GM12872 (cell line): ENCODE data around the gene SIAH1.

Experiments
- TF ChIP-seq, protein P1 (sequence below): IDR thresholded peaks from 3 replicates; pipeline ENCODE4 v1.5.1; 2011; ENCODE audit warnings: low read depth, mild to moderate bottlenecking, low read length, moderate library complexity; ENCODE audit not compliant: insufficient read depth

Gene SIAH1

DNA sequence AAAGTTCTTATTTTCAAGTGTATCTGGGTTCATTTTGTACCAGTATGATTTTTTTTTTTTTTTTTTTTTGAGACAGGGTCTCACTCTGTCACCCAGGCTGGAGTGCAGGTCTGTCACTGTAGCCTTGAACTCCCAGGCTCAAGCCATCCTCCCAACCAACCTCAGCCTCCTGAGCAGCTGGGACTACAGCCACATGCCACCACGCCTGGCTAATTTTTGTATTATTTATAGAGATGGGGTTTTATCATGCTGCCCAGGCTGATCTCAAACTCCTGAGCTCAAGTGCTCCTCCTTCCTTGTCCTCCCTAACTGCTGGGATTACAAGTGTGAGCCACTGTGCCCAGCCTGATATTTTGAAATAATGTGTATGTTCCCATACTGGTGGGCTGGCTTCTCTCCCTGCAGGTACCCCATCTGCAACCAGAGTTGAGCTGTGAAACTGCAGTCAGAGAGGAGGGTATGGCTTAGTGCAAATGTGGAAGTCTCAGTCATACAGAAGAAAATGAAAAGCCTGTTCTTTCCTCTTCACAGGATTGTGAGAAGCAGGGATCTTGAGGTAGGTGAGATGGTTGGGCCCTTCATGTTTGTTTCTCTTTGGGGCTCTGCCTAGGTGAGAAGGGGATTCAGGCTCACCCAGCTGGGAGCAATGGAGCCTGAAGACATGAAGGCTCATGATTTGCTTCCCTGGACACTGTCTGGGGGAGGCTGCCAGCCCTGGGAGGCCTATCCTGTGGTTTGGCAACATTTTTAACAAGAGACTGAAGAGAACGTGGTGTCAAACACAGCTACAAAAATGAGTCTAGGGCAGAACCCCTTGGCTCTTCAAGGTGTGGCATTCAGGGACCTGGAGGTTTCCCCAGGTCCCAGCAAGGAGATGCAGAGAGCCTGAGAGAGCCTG, 41.3 kb upstream of the SIAH1 start:
- TF ChIP-seq, protein P1, sequence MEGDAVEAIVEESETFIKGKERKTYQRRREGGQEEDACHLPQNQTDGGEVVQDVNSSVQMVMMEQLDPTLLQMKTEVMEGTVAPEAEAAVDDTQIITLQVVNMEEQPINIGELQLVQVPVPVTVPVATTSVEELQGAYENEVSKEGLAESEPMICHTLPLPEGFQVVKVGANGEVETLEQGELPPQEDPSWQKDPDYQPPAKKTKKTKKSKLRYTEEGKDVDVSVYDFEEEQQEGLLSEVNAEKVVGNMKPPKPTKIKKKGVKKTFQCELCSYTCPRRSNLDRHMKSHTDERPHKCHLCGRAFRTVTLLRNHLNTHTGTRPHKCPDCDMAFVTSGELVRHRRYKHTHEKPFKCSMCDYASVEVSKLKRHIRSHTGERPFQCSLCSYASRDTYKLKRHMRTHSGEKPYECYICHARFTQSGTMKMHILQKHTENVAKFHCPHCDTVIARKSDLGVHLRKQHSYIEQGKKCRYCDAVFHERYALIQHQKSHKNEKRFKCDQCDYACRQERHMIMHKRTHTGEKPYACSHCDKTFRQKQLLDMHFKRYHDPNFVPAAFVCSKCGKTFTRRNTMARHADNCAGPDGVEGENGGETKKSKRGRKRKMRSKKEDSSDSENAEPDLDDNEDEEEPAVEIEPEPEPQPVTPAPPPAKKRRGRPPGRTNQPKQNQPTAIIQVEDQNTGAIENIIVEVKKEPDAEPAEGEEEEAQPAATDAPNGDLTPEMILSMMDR = no peak

DNA sequence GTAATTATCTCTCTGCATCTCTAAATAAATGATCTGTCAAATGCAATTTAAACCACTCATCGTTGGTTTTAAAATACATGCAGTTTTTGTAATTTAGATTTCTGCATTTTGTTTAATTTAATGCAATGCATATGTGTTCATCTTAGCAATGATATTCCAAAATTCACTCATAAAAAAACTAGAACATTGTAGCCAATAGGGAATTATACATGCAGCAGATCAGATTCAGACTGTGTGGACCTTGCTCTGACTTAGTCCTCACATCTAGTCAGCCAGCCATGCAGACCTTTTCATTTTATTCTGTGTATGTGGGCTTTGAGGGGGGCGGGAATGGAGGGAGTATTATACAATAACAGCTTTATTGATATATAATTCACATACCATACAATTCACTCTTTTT, 37.3 kb upstream of the SIAH1 start:
- TF ChIP-seq, protein P1 = no peak

DNA sequence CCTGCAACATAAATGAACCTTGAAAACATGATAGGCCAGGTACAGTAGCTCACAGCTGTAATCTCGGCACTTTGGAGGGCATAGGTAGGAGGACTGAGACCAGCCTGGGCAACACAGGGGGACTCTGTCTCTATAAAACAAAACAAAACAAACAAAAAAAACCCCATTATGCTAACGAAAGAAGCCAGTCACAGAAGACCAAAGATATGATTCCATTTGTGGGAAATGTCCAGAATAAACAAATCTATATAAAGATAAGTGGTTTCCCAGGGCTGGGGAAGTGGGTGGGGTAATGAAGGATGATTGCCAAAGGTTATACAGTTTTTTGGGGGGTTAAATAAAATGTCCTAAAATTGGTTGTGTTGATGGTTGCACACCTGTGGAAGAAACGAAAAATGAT, 36.5 kb upstream of the SIAH1 start:
- TF ChIP-seq, protein P1 = no peak

DNA sequence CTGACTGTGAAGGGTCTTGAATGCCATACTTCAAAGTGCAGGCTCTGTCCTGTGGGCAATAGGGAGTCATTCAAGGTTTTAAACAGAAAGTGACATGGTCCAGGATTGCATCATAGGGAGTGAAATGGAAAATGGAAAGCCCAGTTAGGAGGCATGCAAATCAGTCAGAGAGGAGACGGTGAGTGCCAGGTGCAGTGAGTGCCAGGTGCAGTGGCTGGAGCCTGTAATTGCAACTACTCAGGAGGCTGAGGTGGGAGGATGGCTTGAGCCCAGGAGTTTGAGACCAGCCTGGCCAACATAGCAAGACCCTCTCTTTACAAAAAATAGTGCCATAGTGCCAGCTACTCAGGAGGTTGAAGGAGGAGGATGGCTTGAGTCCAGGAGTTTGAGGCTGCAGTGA, 35.2 kb upstream of the SIAH1 start:
- TF ChIP-seq, protein P1 = peak; percentile 30; the same call in 1 of the 3 replicates

DNA sequence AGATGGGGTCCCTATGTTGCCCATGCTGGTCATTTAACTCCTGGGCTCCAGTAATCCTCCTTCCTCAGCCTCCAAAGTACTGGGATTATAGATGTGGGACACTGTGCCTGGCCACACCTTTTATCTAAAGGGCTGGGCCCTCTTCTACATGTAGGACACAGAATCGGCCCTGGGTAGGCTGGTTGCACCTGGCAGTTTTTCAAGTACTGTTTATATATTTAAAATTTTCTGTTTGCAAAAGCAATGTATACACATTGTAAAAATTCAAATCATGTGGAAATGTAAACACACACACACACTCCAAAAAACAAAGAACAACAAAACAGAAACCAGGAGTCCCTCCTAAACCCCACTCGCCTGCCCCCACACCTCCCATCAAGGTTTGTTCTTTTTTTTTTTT, 28.1 kb upstream of the SIAH1 start:
- TF ChIP-seq, protein P1 = no peak

DNA sequence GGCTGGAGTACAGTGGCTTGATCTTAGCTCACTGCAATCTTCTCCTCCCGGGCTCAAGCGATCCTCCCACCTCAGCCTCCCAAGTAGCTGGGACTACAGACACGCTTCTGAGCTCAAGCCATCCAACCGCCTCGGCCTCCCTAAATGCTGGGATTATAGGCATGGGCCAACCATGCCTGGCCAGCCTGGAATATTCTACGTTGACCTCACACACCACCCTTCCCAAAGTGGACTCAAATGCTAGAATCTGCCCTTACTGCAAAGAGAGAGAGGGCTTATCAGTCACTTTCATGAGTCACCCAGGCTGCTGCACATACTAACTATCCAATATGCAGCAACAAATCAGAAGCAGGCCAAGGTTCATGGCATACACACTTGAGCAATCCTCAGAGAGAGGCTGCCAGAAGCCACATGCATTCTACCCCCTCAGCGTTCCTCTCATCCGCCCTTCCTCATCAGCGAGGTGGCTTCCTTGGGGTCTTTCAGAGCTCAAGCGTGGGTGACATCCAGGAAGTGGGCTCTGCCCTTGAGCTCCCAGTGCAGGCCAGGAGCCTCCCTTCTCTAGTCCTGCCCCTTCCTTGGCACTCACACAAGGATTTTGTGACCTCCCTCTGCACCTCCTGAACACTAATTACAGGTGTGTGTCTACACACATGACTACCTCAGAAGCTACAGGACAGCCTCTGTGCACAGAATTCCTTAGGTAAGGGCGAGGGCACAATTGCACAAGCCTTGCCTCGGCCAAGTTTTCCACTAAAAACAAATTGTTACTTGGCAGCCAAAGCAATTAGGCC, 24.8 kb upstream of the SIAH1 start:
- TF ChIP-seq, protein P1 = no peak

DNA sequence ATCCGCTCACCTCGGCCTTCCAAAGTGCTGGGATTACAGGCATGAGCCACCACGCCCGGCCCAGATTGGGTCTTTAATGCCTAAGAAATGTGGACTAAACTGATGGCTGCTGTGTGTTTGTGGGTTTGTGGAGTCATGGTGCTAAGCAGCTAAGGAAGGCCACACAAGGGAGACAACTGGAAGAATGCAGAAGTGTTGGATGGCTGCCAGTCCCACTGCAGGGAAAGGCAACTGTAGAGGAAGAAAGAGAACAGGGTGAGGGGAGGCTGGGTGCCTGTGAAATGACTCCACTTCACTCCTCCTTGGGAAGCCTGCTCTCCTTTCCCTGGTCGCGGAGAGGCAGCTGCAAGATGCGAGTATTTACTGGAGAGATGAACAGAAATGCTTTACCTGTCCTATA, 23.5 kb upstream of the SIAH1 start:
- TF ChIP-seq, protein P1 = no peak
